SK-N-SH (cell line): ENCODE measurements around the gene GABRA5. TPM values are rescaled to one million over a fixed set of nuclear protein-coding genes. Genes with fewer than 3 reads are reported as not detected.

Experiments used
- CTCF ChIA-PET: fragments of 300-600, 350-600 bp; formaldehyde crosslinking; extraction: SDS; loops from one replicate; lab custom pipeline; 2021; lab: Yijun Ruan, JAX
- POLR2A ChIA-PET: fragments of 350-600 bp; sonication (Branson Sonifier 250); formaldehyde crosslinking; extraction: SDS; loops from one replicate; lab custom pipeline; 2020; ENCODE audit warnings: antibody characterized with exemption, inconsistent platforms; lab: Yijun Ruan, JAX
- DNase-seq: peaks from one replicate; pipeline ENCODE4 v3.0.0; 2012
- H2AFZ ChIP-seq: fragments of 200-600 bp; sonication (generic); 2 replicates; pipeline ENCODE4 v1.8.1; 2016; ENCODE audit warnings: antibody characterized with exemption, mild to moderate bottlenecking, low read depth
- H3F3A ChIP-seq: fragments of 200-600 bp; sonication (generic); replicated peaks from 2 replicates; pipeline ENCODE3; 2016; ENCODE audit warnings: antibody characterized with exemption, mild to moderate bottlenecking; ENCODE audit not compliant: insufficient read depth
- H3K27ac ChIP-seq, 2 experiments: fragments of 200-500 bp in 1 of 2; fragments of 200-600 bp in 1 of 2; sonication (Bioruptor generic) in 1 of 2; sonication (generic), shearing (Covaris generic) in 1 of 2; 2 replicates each; pipeline versions ENCODE4 v1.5.1 to v1.6.1; 2014 to 2016; ENCODE audit warnings: low read depth in 2 of 2, inconsistent platforms in 1 of 2, low read length in 1 of 2, mild to moderate bottlenecking in 1 of 2, mixed read lengths in 1 of 2
- H3K27me3 ChIP-seq: fragments of 200-600 bp; sonication (generic), shearing (Covaris generic); 2 replicates; pipeline ENCODE4 v1.6.1; 2016; ENCODE audit warnings: mixed run types; ENCODE audit not compliant: insufficient read depth
- H3K36me3 ChIP-seq, 2 experiments: fragments of 200-500 bp in 1 of 2; fragments of 200-600 bp in 1 of 2; sonication (Bioruptor generic) in 1 of 2; sonication (generic) in 1 of 2; replicated peaks in 1 of 2; 2 replicates each; pipeline versions ENCODE3 to v1.5.1; 2014 to 2016; ENCODE audit warnings: low read length in 1 of 2, mild to moderate bottlenecking in 1 of 2; ENCODE audit not compliant: insufficient read depth in 2 of 2, control insufficient read depth in 1 of 2
- H3K4me1 ChIP-seq, 2 experiments: fragments of 200-500 bp in 1 of 2; fragments of 200-600 bp in 1 of 2; sonication (Bioruptor generic) in 1 of 2; sonication (generic), shearing (Covaris generic) in 1 of 2; 2 replicates each; pipeline versions ENCODE4 v1.5.1 to v1.6.1; 2014 to 2016; ENCODE audit warnings: low read depth in 1 of 2, low read length in 1 of 2, mixed run types in 1 of 2; ENCODE audit not compliant: insufficient read depth in 2 of 2, control insufficient read depth in 1 of 2
- H3K4me2 ChIP-seq: fragments of 200-600 bp; sonication (generic), shearing (Covaris generic); 2 replicates; pipeline ENCODE4 v1.6.1; 2017; ENCODE audit warnings: mixed run types
- H3K4me3 ChIP-seq, 2 experiments: fragments of 200-500 bp in 1 of 2; fragments of 200-600 bp in 1 of 2; sonication (Bioruptor generic) in 1 of 2; sonication (generic), shearing (Covaris generic) in 1 of 2; 2 replicates each; pipeline versions ENCODE4 v1.5.1 to v1.8.1; 2014 to 2016; ENCODE audit warnings: low read depth in 2 of 2, inconsistent platforms in 1 of 2, low read length in 1 of 2, mild to moderate bottlenecking in 1 of 2, mixed read lengths in 1 of 2, moderate library complexity in 1 of 2
- H3K79me2 ChIP-seq: fragments of 200-600 bp; sonication (generic); 2 replicates; pipeline ENCODE4 v1.8.1; 2017; ENCODE audit warnings: mild to moderate bottlenecking; ENCODE audit not compliant: insufficient read depth
- H3K9ac ChIP-seq: fragments of 200-600 bp; sonication (generic); 2 replicates; pipeline ENCODE4 v1.6.1; 2017; ENCODE audit warnings: mixed run types
- H3K9me2 ChIP-seq: fragments of 200-600 bp; sonication (generic); 2 replicates; pipeline ENCODE4 v1.6.1; 2017; ENCODE audit warnings: mixed run types
- H3K9me3 ChIP-seq: fragments of 200-600 bp; sonication (generic); 2 replicates; pipeline ENCODE4 v1.6.1; 2017; ENCODE audit warnings: mixed run types, mild to moderate bottlenecking, moderate library complexity
- H4K20me1 ChIP-seq: fragments of 200-600 bp; sonication (generic); 2 replicates; pipeline ENCODE4 v1.6.1; 2017; ENCODE audit warnings: mild to moderate bottlenecking, mixed run types; ENCODE audit not compliant: insufficient read depth
- CHD2 ChIP-seq: fragments of 150-350 bp; IDR thresholded peaks from 2 replicates; pipeline ENCODE4 v1.6.1; 2018; ENCODE audit warnings: low read length; ENCODE audit not compliant: partially characterized antibody
- ELF1 ChIP-seq: IDR thresholded peaks from 2 replicates; pipeline ENCODE4 v1.4.0; 2012
- EZH2phosphoT487 ChIP-seq: fragments of 200-600 bp; sonication (generic); IDR thresholded peaks from 2 replicates; pipeline ENCODE4 v1.6.1; 2017; ENCODE audit warnings: low read depth, mixed run types, mild to moderate bottlenecking, antibody characterized with exemption, moderate library complexity, borderline replicate concordance
- FOXJ3 ChIP-seq: sonication (generic); formaldehyde crosslinking; IDR thresholded peaks from 2 replicates; pipeline ENCODE4 v1.5.1; 2020; ENCODE audit warnings: mild to moderate bottlenecking, missing genetic modification reagents
- FOXM1 ChIP-seq: IDR thresholded peaks from 2 replicates; pipeline ENCODE4 v1.4.0; 2012; ENCODE audit warnings: low read depth, mild to moderate bottlenecking
- GABPA ChIP-seq: IDR thresholded peaks from 2 replicates; pipeline ENCODE4 v1.4.0; 2012; ENCODE audit warnings: low read depth, mild to moderate bottlenecking
- MXI1 ChIP-seq: IDR thresholded peaks from 2 replicates; pipeline ENCODE4 v1.6.1; 2012; ENCODE audit warnings: mild to moderate bottlenecking, low read depth, low read length, improper control_type of control experiment
- POLR2AphosphoS5 ChIP-seq: IDR thresholded peaks from 2 replicates; pipeline ENCODE4 v1.6.1; 2012; ENCODE audit warnings: low read depth, low read length
- RFX5 ChIP-seq: IDR thresholded peaks from 2 replicates; pipeline ENCODE4 v1.6.1; 2012; ENCODE audit warnings: mild to moderate bottlenecking, improper control_type of control experiment, low read length
- SMC3 ChIP-seq: IDR thresholded peaks from 2 replicates; pipeline ENCODE4 v1.6.1; 2012; ENCODE audit warnings: low read depth, low read length, improper control_type of control experiment
- TAF1 ChIP-seq: IDR thresholded peaks from 2 replicates; pipeline ENCODE4 v1.6.1; 2012; ENCODE audit warnings: low read depth, mild to moderate bottlenecking, low read length, moderate library complexity, borderline replicate concordance
- TEAD4 ChIP-seq: IDR thresholded peaks from 2 replicates; pipeline ENCODE4 v1.4.0; 2012; ENCODE audit warnings: mild to moderate bottlenecking, borderline replicate concordance; ENCODE audit not compliant: insufficient read depth
- WGBS: methylation state at CpG from one replicate; pipeline ENCODE4 v1.1.6; 2017; ENCODE audit warnings: low lambda C conversion rate; 5-methylcytosine and 5-hydroxymethylcytosine counted together
- polyA plus RNA-seq, 3 experiments: library from polyadenylated mRNA; depleted of rRNA; stranded (reverse); fragments of >200 nt; gene quantifications; 2 replicates each; pipeline ENCODE4 v1.2.3, GENCODE V29; 2012
- TF ChIP-seq, protein P1 (sequence below): IDR thresholded peaks from 2 replicates; pipeline ENCODE4 v1.6.1; 2012; ENCODE audit warnings: mild to moderate bottlenecking, low read depth, low read length, moderate library complexity
- TF ChIP-seq, protein P2 (sequence below): IDR thresholded peaks from 2 replicates; pipeline ENCODE4 v1.4.0; 2012; ENCODE audit warnings: low read depth, borderline replicate concordance
- TF ChIP-seq, protein P3 (sequence below): IDR thresholded peaks from 2 replicates; pipeline ENCODE4 v1.4.0; 2012; ENCODE audit warnings: low read depth, borderline replicate concordance
- TF ChIP-seq, protein P4 (sequence below): IDR thresholded peaks from 2 replicates; pipeline ENCODE4 v1.4.0; 2012; ENCODE audit warnings: low read depth
- TF ChIP-seq, protein P5 (sequence below): IDR thresholded peaks from 2 replicates; pipeline ENCODE4; 2012

Gene GABRA5
- polyA plus RNA-seq, 1 of the 3 experiments (the other 2 are of a cell fraction): not detected

DNA sequence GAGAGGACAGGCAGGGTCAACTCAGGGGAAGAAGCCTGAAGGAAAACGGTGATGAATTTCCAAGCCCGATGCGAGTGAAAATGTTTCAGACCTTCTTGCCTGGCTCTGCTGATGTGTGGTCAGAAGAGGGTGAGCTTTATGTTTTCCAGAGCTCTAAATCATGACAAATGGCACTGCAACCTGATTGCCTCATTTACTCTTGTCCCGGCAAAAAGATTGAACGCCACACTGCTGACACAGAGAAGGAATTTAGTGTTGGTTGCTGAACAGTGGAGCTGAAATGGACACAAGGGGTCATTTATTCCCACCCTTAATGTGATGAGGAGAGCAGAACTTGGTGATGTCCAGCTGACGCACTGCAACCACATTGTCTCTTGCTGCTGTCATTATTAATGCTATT, 68.0 kb downstream of the GABRA5 start:
- no peaks in the 10 kb centered on the region for H4K20me1 ChIP-seq
- no peak overlapping the region for H3K9ac ChIP-seq
- no peak overlapping the region for H2AFZ ChIP-seq
- H3K36me3 ChIP-seq: no peaks in the 10 kb centered on the region
- peaks cover 0 to 4% of the 10 kb centered on the region in 2 experiments; a peak in 1 of 4 replicates for H3K4me1 ChIP-seq
- POLR2A ChIA-PET: no interaction called here
- no peaks in the 10 kb centered on the region for H3K27me3 ChIP-seq
- H3K4me2 ChIP-seq: no peak overlapping the region
- no peaks in the 10 kb centered on the region for H3K9me3 ChIP-seq
- 62% methylated on average over 6 of the region's 6 CpGs for WGBS
- H3F3A ChIP-seq: no peaks in the 10 kb centered on the region
- CTCF ChIA-PET: interaction anchor here (1.0 to 1.7 kb wide), 3 partner anchors 13 to 44 kb away, joined by 3 to 8 read pairs (median 3); no protein-coding TSS in a partner anchor
- DNase-seq: no peak
- no peaks in the 10 kb centered on the region for H3K79me2 ChIP-seq
- H3K27ac ChIP-seq: no peak overlapping the region
- no peaks in the 10 kb centered on the region for H3K9me2 ChIP-seq
- TF ChIP-seq, protein P1, sequence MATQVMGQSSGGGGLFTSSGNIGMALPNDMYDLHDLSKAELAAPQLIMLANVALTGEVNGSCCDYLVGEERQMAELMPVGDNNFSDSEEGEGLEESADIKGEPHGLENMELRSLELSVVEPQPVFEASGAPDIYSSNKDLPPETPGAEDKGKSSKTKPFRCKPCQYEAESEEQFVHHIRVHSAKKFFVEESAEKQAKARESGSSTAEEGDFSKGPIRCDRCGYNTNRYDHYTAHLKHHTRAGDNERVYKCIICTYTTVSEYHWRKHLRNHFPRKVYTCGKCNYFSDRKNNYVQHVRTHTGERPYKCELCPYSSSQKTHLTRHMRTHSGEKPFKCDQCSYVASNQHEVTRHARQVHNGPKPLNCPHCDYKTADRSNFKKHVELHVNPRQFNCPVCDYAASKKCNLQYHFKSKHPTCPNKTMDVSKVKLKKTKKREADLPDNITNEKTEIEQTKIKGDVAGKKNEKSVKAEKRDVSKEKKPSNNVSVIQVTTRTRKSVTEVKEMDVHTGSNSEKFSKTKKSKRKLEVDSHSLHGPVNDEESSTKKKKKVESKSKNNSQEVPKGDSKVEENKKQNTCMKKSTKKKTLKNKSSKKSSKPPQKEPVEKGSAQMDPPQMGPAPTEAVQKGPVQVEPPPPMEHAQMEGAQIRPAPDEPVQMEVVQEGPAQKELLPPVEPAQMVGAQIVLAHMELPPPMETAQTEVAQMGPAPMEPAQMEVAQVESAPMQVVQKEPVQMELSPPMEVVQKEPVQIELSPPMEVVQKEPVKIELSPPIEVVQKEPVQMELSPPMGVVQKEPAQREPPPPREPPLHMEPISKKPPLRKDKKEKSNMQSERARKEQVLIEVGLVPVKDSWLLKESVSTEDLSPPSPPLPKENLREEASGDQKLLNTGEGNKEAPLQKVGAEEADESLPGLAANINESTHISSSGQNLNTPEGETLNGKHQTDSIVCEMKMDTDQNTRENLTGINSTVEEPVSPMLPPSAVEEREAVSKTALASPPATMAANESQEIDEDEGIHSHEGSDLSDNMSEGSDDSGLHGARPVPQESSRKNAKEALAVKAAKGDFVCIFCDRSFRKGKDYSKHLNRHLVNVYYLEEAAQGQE: no peak
- TF ChIP-seq, protein P2, sequence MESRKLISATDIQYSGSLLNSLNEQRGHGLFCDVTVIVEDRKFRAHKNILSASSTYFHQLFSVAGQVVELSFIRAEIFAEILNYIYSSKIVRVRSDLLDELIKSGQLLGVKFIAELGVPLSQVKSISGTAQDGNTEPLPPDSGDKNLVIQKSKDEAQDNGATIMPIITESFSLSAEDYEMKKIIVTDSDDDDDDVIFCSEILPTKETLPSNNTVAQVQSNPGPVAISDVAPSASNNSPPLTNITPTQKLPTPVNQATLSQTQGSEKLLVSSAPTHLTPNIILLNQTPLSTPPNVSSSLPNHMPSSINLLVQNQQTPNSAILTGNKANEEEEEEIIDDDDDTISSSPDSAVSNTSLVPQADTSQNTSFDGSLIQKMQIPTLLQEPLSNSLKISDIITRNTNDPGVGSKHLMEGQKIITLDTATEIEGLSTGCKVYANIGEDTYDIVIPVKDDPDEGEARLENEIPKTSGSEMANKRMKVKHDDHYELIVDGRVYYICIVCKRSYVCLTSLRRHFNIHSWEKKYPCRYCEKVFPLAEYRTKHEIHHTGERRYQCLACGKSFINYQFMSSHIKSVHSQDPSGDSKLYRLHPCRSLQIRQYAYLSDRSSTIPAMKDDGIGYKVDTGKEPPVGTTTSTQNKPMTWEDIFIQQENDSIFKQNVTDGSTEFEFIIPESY: no peak
- TF ChIP-seq GABPA: no peak
- TF ChIP-seq TEAD4: no peak
- no peak for TF ChIP-seq FOXM1
- no peak for TF ChIP-seq ELF1
- TF ChIP-seq, protein P3, sequence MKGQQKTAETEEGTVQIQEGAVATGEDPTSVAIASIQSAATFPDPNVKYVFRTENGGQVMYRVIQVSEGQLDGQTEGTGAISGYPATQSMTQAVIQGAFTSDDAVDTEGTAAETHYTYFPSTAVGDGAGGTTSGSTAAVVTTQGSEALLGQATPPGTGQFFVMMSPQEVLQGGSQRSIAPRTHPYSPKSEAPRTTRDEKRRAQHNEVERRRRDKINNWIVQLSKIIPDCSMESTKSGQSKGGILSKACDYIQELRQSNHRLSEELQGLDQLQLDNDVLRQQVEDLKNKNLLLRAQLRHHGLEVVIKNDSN: no peak
- no peak for TF ChIP-seq MXI1
- no peak for TF ChIP-seq EZH2phosphoT487
- TF ChIP-seq TAF1: no peak
- TF ChIP-seq SMC3: no peak
- TF ChIP-seq, protein P4, sequence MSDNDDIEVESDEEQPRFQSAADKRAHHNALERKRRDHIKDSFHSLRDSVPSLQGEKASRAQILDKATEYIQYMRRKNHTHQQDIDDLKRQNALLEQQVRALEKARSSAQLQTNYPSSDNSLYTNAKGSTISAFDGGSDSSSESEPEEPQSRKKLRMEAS: no peak
- TF ChIP-seq FOXJ3 (CRISPR knock-in tag): no peak
- TF ChIP-seq POLR2AphosphoS5: no peak
- TF ChIP-seq, protein P5, sequence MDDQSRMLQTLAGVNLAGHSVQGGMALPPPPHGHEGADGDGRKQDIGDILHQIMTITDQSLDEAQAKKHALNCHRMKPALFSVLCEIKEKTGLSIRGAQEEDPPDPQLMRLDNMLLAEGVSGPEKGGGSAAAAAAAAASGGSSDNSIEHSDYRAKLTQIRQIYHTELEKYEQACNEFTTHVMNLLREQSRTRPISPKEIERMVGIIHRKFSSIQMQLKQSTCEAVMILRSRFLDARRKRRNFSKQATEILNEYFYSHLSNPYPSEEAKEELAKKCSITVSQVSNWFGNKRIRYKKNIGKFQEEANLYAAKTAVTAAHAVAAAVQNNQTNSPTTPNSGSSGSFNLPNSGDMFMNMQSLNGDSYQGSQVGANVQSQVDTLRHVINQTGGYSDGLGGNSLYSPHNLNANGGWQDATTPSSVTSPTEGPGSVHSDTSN: no peak
- no peak for TF ChIP-seq RFX5
- no peak for TF ChIP-seq CHD2
- H3K4me3 ChIP-seq: no peak overlapping the region
